ENCODE results near the gene CYFIP2.

GRCh38 chr5:157286761-157287211 lies 20.9 kb downstream of the CYFIP2 start:
- TF ChIP-seq EZH2 (IDR thresholded peaks at IDR 0.05; ENCODE audit: insufficient read depth, poor library complexity, severe bottlenecking) (no peak), EZH2phosphoT487 (IDR thresholded peaks at IDR 0.05; ENCODE audit: insufficient read depth, low read depth) (no peak)
